ENCODE data around the gene SRGAP1. TPM values are rescaled to one million over a fixed set of nuclear protein-coding genes. Genes with fewer than 3 reads are reported as not detected.
"Not testable (repeated sequence)": the region's sequence is repeated elsewhere in the genome, so short reads cannot be mapped to it uniquely, and the experiment has no call there.

Gene SRGAP1
- total RNA-seq, 1 donor from 2014 or later: 40.8 TPM

GRCh38 chr12:64131456-64131855 is 287.0 kb downstream of the SRGAP1 start:
- not testable (repeated sequence) for DNase-seq (ENCODE audit: low spot score in 2 of 2); FAIRE-seq

DNA sequence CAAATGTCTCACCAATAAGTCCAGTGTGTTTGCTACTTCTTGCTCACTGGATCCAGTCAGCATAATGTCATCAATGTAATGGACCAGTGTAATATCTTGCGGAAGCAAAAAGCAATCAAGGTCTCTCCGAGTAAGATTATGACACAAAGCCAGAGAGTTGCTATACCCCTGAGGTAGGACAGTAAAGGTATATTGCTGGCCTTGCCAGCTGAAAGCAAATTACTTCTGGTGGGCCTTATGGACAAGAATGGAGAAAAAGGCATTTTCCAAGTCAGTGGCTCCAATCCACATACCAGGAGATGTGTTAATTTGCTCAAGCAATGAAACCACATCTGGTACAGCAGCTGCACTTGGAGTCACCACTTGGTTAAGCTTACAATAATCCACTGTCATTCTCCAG is 288.2 kb downstream of the SRGAP1 start:
- not testable (repeated sequence) for DNase-seq (ENCODE audit: low spot score in 2 of 2); FAIRE-seq

DNA sequence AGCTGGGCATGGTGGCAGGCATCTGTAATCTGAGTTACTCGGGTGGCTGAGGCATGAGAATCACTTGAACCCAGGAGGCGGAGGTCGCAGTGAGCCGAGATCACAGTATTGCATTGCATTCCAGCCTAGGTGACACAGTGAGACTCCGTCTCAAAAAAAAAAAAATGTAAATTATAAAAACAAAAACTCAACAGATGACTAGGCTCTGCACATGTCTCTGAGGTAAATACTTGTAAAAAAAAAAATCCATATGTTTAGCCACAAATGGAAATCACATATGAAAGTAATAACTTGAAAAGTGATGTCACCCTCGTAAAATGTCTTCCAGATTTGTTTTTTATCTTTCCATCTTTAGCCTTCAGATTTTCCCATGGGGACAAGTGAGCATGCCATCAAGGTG is 292.6 kb downstream of the SRGAP1 start:
- FAIRE-seq (no peak), DNase-seq (ENCODE audit: low spot score in 2 of 2) (no peak)

DNA sequence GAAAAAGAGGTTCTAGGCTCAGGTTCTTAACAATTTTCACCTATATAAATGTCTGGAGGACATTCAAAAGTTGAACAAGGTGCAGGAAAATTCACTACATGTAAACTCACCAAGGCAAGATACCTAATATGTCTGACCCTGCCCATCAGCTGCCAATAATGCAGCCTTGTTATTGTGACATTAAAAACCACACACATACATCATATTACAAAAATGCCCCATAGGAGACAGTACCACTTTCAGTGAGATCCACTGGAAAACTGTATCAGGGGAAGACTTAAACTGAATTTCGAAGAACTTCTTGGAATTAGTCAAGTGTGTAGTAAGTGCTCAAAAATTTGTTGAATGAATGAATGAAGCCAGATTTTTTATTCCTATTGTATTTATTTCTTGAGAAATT is 294.5 kb downstream of the SRGAP1 start:
- DNase-seq (ENCODE audit: low spot score in 2 of 2): no peak
- FAIRE-seq: no peak

- DNase-seq (ENCODE audit: low spot score in 2 of 2) (no peak), FAIRE-seq (no peak)
Measured at GRCh38 chr12:64142382-64142781, 297.9 kb downstream of the SRGAP1 start.

DNA sequence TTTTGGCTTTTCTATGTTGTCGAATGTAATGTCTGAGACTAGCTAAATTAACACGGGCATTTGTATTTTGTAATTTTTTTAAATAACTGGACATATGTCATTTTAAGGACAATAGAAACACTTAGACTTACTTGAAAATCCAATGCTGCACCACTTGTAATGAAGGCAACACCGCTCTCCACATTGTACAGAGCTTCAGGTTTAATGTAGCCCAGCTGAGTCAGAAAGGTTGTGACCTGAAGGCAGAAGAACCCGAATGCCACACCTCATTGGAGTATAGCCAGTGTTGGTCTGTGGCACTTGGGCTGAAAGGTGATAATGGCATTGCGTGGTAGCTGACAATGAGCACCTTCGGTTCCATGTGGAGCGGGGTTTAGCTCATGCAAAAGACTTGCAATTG is 298.3 kb downstream of the SRGAP1 start:
- FAIRE-seq (no peak), DNase-seq (ENCODE audit: low spot score in 2 of 2) (no peak)

- no peak for DNase-seq (ENCODE audit: low spot score in 2 of 2)
- FAIRE-seq: no peak
Measured at GRCh38 chr12:64145226-64145625, 300.7 kb downstream of the SRGAP1 start.

DNA sequence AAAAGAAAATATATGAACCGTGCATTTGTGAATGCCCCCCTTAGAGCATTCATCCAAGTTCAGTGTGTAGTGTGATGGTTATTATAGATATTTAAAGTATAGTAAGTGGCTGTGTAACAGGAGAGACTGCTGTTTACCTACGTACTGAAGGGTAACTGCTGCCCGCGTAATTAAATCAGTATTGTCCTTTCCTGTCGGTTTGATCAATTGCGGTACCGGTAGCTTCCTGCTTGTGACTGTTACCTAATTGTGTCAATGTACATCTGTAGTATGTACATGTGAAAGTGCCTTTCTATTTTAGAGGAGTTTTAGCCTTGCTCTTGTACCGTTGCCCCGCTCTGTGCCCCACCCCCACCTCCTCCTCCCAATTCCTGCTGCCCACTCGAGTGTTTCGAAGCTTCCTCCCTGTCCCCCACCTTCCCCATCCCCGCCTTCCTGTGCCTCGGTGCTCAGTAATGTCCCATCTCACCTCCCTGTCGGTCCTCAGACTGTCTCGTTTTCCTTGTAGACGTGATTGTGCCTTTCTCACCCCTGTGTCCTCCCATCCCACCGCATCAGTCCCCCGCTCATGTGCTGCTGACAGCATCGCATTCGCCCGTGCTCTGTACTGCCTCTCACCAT is 302.6 kb downstream of the SRGAP1 start:
- DNase-seq (ENCODE audit: low spot score in 2 of 2) (no peak), FAIRE-seq (no peak)

GRCh38 chr12:64147875-64148274 is 303.4 kb downstream of the SRGAP1 start:
- DNase-seq (ENCODE audit: low spot score in 2 of 2) (no peak), FAIRE-seq (no peak)

- FAIRE-seq: no peak
Measured at GRCh38 chr12:64154677-64155076, 310.2 kb downstream of the SRGAP1 start.

DNA sequence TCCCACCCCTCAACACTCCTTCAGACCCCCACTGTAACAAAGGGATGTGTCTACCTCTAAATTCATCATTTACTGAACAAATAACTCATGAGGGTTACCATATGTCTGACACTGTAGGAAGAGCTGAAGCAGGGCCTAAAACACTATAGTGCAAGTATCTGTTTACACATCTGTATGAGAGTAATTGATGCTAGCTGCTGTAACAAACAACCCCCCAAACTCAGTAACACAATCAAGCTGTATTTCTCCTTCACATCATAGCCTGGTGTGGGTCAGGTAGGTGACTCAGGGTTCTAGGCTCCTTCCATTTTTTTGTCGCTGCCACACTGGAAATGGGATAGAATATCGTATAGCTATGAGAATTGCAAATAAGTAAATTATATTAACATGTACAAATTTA is 312.6 kb downstream of the SRGAP1 start:
- FAIRE-seq (no peak), DNase-seq (ENCODE audit: low spot score in 2 of 2) (no peak)

More at GRCh38 chr12:64154677-64155076, 310.2 kb downstream of the SRGAP1 start:
- no peak for DNase-seq (ENCODE audit: low spot score in 2 of 2)

DNA sequence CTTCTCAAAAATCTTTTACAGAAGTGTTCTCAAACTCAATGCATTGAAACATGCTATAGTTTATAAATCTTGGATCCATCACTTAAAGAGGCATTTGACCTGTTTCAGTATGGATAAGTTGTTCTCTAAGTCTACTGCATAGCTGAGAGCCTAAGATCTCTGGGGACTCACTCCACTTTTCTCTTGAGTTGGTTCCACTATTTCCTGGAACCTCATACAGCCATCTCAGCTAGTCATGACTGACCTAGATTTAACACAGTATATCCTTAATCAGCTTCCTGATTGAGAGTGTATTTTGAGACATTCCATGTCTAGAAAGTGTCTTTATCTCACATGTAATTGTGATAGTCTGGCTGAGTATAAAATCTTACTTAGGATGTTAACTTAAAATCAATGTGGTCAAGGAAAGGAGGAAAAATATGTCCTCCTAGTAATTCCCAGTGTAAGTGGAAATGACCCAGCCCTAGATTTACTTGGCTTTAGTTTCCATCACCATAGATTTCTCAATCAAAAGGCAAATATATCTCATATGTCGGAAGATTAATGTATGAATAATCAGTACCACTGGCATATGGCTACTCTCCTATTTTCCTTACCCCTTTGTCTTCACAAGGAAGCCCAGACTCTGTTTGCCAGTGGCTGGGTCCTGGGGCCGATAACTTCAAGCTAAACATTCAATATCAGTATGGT is 315.7 kb downstream of the SRGAP1 start:
- FAIRE-seq (no peak), DNase-seq (ENCODE audit: low spot score in 2 of 2) (no peak)

DNA sequence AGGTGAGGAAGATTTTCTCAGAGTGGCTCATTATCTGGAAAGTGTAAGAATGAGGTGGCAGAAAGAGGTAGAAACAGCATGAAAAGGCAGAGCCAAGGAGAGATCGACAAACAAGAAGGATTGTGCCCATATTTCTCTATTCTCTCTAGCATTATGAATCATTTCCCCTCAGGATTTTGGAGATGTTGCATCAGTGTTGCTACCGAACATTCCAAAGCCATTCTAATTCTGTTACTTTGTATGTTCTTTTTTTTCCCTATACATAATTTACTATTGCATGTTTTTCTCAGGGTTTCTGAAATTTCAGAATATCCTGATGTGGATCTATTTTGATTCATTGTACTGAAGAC is 316.2 kb downstream of the SRGAP1 start:
- no peak for FAIRE-seq
- no peak for DNase-seq (ENCODE audit: low spot score in 2 of 2)

DNA sequence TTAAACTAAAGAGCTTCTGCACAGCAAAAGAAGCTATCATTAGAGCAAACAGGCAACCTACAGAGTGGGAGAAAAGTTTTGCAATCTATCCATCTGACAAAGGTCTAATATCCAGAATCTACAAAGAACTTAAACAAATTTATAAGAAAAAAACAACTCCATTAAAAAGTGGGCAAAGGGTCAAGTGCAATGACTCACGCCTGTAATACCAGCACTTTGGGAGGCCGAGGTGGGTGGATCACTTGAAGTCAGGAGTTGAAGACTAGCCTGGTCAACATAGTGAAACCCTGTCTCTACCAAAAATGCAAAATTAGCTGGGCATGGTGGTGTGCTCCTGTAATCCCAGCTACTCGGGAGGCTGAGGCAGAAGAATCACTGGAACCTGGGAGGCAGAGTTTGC is 322.1 kb downstream of the SRGAP1 start:
- not testable (repeated sequence) for FAIRE-seq; DNase-seq (ENCODE audit: low spot score in 2 of 2)

- not testable (repeated sequence) for DNase-seq (ENCODE audit: low spot score in 2 of 2); FAIRE-seq
Measured at GRCh38 chr12:64167041-64167440, 322.5 kb downstream of the SRGAP1 start.

- FAIRE-seq: no peak
- DNase-seq (ENCODE audit: low spot score in 2 of 2): no peak
Measured at GRCh38 chr12:64170024-64170423, 325.5 kb downstream of the SRGAP1 start.

- FAIRE-seq (no peak), DNase-seq (ENCODE audit: low spot score in 2 of 2) (no peak)
Measured at GRCh38 chr12:64170730-64171129, 326.2 kb downstream of the SRGAP1 start.

DNA sequence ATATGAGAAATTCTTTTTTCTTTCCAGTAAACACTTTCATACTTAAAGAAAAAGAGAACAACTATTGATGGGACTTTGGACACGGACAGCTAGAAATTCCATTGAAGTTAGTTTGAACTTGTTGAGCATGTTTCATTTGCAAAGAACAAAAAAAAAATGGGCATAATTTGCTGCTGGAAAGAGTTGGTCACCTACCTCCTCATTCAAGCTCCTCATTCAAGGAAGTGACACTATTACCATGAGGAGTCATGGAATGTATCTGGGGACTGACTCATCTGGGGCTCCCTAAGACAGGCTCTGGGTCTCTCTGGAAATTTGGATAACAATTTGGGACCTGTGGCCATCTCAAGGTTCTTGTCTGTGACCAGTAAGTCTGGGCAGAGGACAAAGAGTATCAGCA is 327.2 kb downstream of the SRGAP1 start:
- DNase-seq (ENCODE audit: low spot score in 2 of 2): no peak
- no peak for FAIRE-seq

GRCh38 chr12:64172143-64172970 is 327.9 kb downstream of the SRGAP1 start:
- DNase-seq (ENCODE audit: low spot score in 2 of 2) (no peak), FAIRE-seq (no peak)

GRCh38 chr12:64173456-64173855 is 329.0 kb downstream of the SRGAP1 start:
- DNase-seq (ENCODE audit: low spot score in 2 of 2): no peak
- FAIRE-seq: no peak

DNA sequence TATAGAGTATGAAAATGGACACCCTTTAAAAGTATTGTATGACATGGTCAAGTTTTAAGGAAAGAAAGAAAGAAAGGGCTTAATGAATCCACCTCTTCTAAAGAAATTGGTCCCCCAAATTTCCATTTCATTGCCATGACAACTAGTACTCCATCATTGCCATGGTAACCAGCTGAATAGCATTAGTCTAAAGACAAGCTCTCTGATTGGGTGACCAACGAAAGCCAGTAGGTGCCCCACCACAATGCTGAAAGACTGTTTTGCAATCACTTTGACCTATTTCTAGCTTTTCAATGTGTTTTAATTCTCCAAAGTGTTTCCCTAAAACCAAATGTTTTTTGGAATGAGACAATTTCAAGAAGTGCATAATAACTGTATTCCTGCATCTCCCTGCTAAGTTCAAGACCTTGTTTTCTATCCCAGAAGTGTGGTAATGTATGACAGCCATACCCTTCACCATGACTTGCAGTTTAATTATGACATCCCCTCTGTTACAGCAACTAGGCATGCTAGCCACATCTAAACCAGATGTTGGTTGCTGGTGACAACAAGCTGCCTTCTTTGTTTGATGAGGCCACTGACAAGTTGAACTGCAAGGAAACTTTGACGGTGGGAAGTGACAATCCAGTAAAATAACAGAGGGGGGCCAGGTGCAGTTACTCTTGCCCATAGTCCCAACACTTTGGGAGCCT is 330.9 kb downstream of the SRGAP1 start:
- FAIRE-seq: no peak
- DNase-seq (ENCODE audit: low spot score in 2 of 2): no peak
